Subcutaneous adipose tissue (tissue), 4 donors: ENCODE data around the gene MAGI2. TPM values are rescaled to one million over a fixed set of nuclear protein-coding genes. Genes with fewer than 3 reads are reported as not detected.

Experiments
- total RNA-seq, 4 donors: library from RNA; depleted of rRNA; stranded (reverse); fragments of >200 nt; gene quantifications; one replicate each; pipeline ENCODE4 v1.1.0, GENCODE V29; 2016
- TF ChIP-seq, protein P1 (sequence below): fragments of 450-650 bp; IDR thresholded peaks from one replicate; pipeline ENCODE4 v1.5.1; 2016; ENCODE audit warnings: low read depth, mild to moderate bottlenecking, control low read depth, antibody characterized with exemption, moderate library complexity

MAGI2 gene
- total RNA-seq, 4 donors from 2014 or later = 13.7 to 22.9 (median 17.7) TPM

DNA sequence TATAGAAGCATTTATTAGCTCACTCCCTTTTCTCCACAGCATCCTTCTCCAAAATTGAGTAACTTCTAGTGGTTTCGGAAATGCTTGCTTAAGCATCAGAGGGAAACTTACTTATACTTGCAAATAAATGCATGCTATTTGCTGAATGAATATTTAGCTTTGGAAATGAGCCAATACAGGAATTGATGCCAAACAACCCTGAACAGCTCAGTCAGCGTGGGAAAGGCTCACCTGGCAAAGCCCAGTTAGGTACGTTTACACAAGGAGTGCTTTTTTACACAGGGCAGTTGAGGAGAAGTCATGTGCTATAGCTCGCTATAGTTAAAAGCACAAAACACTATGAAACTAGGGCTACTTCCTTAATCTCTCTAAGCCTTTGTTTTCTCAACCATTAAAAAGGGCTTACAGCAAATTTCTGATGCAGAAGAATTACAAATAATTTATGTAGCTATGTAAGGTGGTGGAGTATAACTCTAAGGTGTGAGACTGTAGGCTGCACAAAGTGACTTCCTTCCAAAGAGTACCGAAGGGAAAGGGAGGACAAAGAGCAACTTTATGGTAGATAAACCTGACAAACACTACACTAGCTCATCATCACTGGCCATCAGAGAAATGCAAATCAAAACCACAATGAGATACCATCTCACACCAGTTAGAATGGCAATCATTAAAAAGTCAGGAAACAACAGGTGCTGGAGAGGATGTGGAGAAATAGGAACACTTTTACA is 1156.7 kb downstream of the MAGI2 start:
- TF ChIP-seq, protein P1, sequence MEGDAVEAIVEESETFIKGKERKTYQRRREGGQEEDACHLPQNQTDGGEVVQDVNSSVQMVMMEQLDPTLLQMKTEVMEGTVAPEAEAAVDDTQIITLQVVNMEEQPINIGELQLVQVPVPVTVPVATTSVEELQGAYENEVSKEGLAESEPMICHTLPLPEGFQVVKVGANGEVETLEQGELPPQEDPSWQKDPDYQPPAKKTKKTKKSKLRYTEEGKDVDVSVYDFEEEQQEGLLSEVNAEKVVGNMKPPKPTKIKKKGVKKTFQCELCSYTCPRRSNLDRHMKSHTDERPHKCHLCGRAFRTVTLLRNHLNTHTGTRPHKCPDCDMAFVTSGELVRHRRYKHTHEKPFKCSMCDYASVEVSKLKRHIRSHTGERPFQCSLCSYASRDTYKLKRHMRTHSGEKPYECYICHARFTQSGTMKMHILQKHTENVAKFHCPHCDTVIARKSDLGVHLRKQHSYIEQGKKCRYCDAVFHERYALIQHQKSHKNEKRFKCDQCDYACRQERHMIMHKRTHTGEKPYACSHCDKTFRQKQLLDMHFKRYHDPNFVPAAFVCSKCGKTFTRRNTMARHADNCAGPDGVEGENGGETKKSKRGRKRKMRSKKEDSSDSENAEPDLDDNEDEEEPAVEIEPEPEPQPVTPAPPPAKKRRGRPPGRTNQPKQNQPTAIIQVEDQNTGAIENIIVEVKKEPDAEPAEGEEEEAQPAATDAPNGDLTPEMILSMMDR = no peak

DNA sequence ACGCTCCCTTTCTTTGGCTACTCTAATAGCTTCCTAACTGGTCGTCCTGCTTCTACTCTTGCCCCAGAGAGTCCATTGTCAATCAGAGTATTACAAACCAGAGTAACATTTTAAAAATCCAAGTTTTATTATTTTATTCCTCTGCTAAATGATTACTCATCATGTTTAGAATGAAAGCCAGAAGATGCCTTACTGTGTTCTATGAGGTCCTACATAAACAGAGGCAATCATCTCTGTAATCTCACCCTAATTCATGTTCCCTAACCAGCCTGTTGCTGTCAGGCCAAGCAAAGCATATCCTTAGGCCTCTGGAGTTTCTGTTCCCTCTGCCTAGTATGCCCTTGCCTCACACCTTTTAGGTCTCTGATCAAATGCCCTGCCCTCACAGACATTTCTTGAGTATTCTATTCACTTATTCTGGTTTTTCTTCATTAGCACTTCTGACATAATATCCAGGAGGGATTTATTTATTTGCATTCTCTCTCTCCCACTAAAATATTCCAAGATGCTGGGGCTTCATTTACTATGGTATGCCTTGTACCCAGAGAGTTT is 1157.3 kb downstream of the MAGI2 start:
- TF ChIP-seq, protein P1 = no peak

DNA sequence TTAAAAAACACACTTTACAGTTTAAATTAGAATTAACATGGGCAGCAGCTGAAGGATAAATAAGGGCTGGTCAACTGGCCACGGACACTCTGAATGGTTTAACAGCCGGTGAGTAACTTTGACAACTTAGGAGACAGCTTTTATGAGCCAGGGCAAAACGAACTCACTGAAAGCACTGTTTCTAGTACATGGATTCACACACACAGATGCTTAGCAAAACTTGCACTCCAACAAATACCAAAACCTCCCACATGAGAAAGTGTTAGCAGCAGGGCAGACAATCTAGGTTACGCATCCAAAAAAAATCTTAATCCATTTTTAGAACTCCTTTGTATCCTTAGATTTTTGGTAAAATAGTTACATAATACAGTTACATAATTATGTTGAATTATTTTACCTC is 1168.5 kb downstream of the MAGI2 start:
- TF ChIP-seq, protein P1 = no peak

DNA sequence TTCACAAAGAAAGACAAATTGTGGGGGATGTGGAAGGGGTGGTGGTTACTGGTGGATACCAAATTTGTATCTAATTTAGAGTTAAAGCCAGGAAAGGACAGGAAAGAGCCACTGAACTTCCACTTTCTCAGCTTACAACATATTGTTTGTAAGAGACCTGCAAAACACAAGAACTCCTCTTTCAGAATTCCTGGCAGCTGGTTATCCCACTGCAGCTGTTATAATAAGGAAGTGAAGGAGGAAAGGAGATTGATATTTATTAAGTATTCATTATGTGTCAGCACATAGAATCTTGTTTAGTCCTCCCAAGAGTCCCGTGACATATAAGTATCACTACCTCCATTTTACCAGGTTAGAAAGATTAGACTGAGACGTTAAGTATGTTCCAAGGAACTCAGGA is 1173.2 kb downstream of the MAGI2 start:
- TF ChIP-seq, protein P1 = no peak

DNA sequence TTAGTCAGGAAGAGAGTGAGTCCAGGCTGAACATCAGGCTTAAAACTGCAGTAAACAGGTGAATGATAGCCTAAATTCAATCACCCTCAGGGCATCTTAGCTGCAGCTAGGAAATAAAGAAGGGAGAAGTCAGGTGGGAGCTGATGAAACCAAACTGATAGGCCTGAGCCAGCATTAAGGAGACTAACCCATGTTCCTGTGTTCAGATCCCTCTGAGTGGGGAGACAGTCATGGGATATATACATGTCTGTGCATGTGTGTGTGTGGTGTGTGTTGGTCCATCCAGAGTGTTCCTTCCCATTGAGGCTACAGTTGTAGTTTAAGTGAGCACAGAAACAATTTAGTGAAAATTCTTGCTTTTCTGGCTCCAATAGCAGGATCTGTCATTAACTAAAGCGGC is 1174.0 kb downstream of the MAGI2 start:
- TF ChIP-seq, protein P1 = no peak

DNA sequence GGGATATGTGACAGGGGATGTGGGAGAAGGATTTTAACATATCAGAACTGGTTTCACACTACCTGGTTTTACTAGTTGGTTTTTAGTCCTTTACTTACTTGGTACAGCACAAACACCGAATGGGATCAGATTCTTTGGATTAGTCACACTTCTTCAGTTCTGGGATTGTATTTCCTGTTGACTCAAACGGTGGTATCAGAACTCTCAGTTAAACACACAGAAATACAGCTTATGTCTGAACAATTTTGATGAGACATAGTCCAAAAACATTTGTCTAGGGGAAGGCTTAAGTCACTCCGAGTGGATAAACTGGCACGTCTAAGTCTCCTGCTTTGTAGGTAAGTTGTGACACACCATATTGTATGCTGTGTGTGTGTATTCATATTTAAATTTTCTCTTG is 1174.4 kb downstream of the MAGI2 start:
- TF ChIP-seq, protein P1 = no peak

DNA sequence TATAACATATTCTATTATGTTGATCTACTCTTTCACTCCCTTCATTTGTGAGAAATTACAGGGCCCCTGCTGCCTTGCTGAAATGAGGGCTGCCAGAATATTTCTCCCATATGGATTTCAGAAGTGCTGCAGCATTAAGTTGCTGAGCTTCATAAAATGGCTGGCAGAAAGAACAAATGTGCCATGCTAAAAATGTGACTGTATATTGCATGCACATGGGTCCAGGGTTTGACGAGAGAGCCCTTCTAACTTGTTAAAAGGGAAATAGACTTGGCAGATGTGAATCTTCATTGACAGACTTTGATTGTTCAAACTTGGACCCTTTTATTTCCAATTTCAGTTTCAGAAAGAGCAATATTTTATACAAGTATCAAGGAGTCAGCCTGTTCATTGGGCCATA is 1186.3 kb downstream of the MAGI2 start:
- TF ChIP-seq, protein P1 = no peak
